Adrenal gland (tissue), 12 donors: ENCODE data around the gene FARS2. TPM values are rescaled to one million over a fixed set of nuclear protein-coding genes. Genes with fewer than 3 reads are reported as not detected.

Source experiments
- DNase-seq, 7 donors: peaks; one replicate each; pipeline ENCODE4 v3.0.0-alpha.2; 2019 to 2020
- H3K27ac ChIP-seq, 5 donors: fragments of 200-600 bp; sonication (generic) in 4 of 5; 1 replicate in 3 of 5; 2 replicates in 2 of 5; pipeline versions ENCODE4 v1.5.1 to v1.8.0; 2016 to 2020; ENCODE audit warnings: mild to moderate bottlenecking in 1 of 5
- H3K27me3 ChIP-seq: fragments of 200-600 bp; 2 replicates; pipeline ENCODE4 v1.8.0; 2021
- H3K36me3 ChIP-seq, 2 donors: fragments of 200-600 bp; replicated peaks in 1 of 2; 1 replicate in 1 of 2; 2 replicates in 1 of 2; pipeline versions ENCODE4 v1.5.1 to v1.8.0; 2018 to 2022
- H3K4me1 ChIP-seq, 2 donors: fragments of 200-600 bp; replicated peaks in 1 of 2; 1 replicate in 1 of 2; 2 replicates in 1 of 2; pipeline versions ENCODE4 v1.5.1 to v1.8.0; 2018 to 2021
- H3K4me3 ChIP-seq, 4 donors: fragments of 200-600 bp; sonication (generic) in 3 of 4; one replicate each; pipeline ENCODE4 v1.5.1; 2016 to 2018
- H3K9me3 ChIP-seq, 3 donors: fragments of 200-600 bp; sonication (generic) in 1 of 3; replicated peaks in 1 of 3; 1 replicate in 2 of 3; 2 replicates in 1 of 3; pipeline versions ENCODE4 v1.5.1 to v1.8.0; 2016 to 2021
- POLR2A ChIP-seq, 2 donors: fragments of 450-650 bp; IDR thresholded peaks; one replicate each; pipeline ENCODE4 v1.6.1; 2017; ENCODE audit warnings: antibody characterized with exemption in 2 of 2, mild to moderate bottlenecking in 2 of 2, moderate library complexity in 1 of 2
- WGBS, 4 donors: extraction: QIAGEN DNeasy Blood & Tissue Kit in 2 of 4; methylation state at CpG; one replicate each; pipeline versions ENCODE4 v1.1.5 to v1.1.7; 2013 to 2017; 5-methylcytosine and 5-hydroxymethylcytosine counted together
- intact Hi-C, 2 donors: fragments of 100-400 bp; cut with DNase I; formaldehyde crosslinking; loops; one replicate each; pipeline versions ENCODE4 v1.14.1 to v1.15.0; 2022 to 2023
- polyA plus RNA-seq, 3 donors: library from polyadenylated mRNA; stranded (reverse); fragments of 200-250 nt in 2 of 3; fragments of 350-450 nt in 1 of 3; fragmentation: Illumina TruSeq in 1 of 3; extraction: RNeasy Lipid Tissue Mini Kit (QIAGEN cat#74804) in 1 of 3; gene quantifications; one replicate each; pipeline ENCODE4 v1.2.3, GENCODE V29; 2013 to 2014
- total RNA-seq, 9 donors: library from RNA; depleted of rRNA in 4 of 9; stranded (reverse); fragments of >200 nt in 4 of 9; fragments of 120-200 nt in 1 of 9; fragmentation: NEBNext Ultra II Directional in 1 of 9; extraction: Animal tissue kit (Norgen Biotek cat#: 25700) in 1 of 9; gene quantifications; one replicate each; pipeline versions ENCODE4 v1.1.0 to v1.2.4, GENCODE V29; 2013 to 2023
- TF ChIP-seq, protein P1 (sequence below), 6 experiments: fragments of 450-650 bp in 4 of 6; fragments of 200-600 bp in 2 of 6; sonication (generic) in 1 of 6; IDR thresholded peaks; 1 replicate in 5 of 6; 2 replicates in 1 of 6; pipeline versions ENCODE4 v1.5.1 to v1.8.0; 2016 to 2021; ENCODE audit warnings: antibody characterized with exemption in 6 of 6, mild to moderate bottlenecking in 2 of 6, moderate library complexity in 1 of 6
- donor health status: healthy with polysubstance abuse.
- donor health status: Bipolar disorder and iron deficiency.
- donor health status: DM: yes; HTN: yes; CAD: no.
- donor health status: DM: no; HTN: no; CAD: no.
- donor health status: DM: no; HTN: no; CAD: no.
- donor health status: DM: yes; HTN: yes; CAD: no.

FARS2 gene
- total and polyA plus RNA-seq, 12 donors: 7.2 to 55.2 (median 19.8) TPM

DNA sequence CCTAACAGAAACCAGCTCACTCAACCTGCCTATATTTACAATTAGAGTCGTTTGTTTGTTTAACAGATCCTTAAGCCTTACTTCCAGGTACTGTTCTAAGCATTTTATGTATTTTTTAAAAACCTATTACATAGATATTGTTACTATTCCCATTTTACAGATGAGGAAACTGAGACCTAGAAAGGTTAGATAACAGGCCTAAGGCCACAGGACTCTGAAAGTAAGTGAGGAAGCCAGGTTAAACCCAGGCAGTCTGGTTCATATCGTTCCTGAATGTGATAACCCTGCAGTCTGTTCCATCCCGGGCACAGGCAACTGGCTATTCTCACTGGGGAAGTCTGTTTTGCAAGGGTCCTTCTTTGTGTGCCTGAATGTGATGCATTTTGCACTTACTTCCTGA lies 322.2 kb downstream of the FARS2 start:
- TF ChIP-seq POLR2A (IDR thresholded peaks at IDR 0.05): no peak
- TF ChIP-seq, protein P1, sequence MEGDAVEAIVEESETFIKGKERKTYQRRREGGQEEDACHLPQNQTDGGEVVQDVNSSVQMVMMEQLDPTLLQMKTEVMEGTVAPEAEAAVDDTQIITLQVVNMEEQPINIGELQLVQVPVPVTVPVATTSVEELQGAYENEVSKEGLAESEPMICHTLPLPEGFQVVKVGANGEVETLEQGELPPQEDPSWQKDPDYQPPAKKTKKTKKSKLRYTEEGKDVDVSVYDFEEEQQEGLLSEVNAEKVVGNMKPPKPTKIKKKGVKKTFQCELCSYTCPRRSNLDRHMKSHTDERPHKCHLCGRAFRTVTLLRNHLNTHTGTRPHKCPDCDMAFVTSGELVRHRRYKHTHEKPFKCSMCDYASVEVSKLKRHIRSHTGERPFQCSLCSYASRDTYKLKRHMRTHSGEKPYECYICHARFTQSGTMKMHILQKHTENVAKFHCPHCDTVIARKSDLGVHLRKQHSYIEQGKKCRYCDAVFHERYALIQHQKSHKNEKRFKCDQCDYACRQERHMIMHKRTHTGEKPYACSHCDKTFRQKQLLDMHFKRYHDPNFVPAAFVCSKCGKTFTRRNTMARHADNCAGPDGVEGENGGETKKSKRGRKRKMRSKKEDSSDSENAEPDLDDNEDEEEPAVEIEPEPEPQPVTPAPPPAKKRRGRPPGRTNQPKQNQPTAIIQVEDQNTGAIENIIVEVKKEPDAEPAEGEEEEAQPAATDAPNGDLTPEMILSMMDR (IDR thresholded peaks at IDR 0.05): no peak
- intact Hi-C loops: no loop called here
- Histone ChIP-seq H3K4me1 (no peaks in the 10 kb centered on the region), H3K4me3 (no peak overlapping the region), H3K9me3 (peaks cover 0 to 15% (median 0%) of the 10 kb centered on the region in 3 donors), H3K36me3 (no peaks in the 10 kb centered on the region), H3K27me3 (no peaks in the 10 kb centered on the region), H3K27ac (no peak overlapping the region)
- WGBS, 4 donors: 49 to 86% (median 62%) methylated on average over 3 of the region's 3 CpGs
- DNase-seq: no peak

DNA sequence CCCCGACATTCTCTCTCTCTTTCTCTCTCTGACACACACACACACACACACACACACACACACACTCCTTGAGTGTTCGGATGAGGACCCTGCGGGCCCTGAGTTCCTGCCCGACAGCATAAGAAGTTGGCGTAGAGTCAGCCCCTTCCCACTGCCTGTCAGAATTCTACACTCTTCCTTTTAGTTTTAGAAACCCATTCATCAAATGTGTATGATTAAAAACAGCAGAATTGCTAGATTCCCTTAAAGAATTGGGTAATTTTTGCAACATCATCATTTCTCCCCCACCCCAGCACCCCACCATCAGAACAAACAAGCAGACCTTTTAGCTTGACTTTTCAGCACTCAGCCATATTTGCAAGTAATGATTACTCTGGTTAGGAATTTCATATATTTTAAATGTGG lies 322.8 kb downstream of the FARS2 start:
- no peaks in the 10 kb centered on the region for H3K36me3 ChIP-seq
- no peak overlapping the region for H3K27ac ChIP-seq
- intact Hi-C loops: no loop called here
- 54 to 85% (median 65%) methylated on average over 5 of the region's 5 CpGs for WGBS, 4 donors
- H3K4me1 ChIP-seq: no peaks in the 10 kb centered on the region
- no peak for TF ChIP-seq POLR2A (IDR thresholded peaks at IDR 0.05)
- TF ChIP-seq, protein P1 (IDR thresholded peaks at IDR 0.05): no peak
- no peak overlapping the region for H3K4me3 ChIP-seq
- peaks cover 0 to 15% (median 0%) of the 10 kb centered on the region in 3 donors for H3K9me3 ChIP-seq
- DNase-seq: no peak
- H3K27me3 ChIP-seq: no peaks in the 10 kb centered on the region

DNA sequence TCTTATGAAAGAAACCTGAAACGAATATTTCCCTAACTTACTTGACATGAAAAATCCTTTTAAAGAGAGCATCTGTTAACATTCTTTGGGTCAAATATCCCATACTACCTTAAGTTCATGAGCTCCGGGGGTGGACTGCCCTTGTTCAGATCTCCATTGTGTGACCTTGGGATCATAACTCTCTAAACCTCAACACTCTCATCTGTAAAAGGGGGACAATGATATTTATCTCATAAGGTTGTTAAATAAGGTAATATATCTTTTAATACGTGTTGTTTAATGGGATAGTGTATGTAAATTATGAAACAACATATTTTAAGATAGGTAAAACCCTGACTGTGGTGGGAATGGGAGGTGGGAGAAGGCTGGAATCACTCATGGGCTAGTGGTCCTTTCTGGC lies 326.3 kb downstream of the FARS2 start:
- Histone ChIP-seq H3K27me3 (no peaks in the 10 kb centered on the region), H3K4me3 (no peak overlapping the region), H3K27ac (no peak overlapping the region), H3K36me3 (no peaks in the 10 kb centered on the region), H3K9me3 (peaks cover 0 to 15% (median 0%) of the 10 kb centered on the region in 3 donors), H3K4me1 (no peaks in the 10 kb centered on the region)
- intact Hi-C loops: no loop called here
- no peak for DNase-seq
- WGBS, 4 donors: 91 to 93% (median 92%) methylated on average over 3 of the region's 3 CpGs
- no peak for TF ChIP-seq POLR2A (IDR thresholded peaks at IDR 0.05)
- TF ChIP-seq, protein P1 (IDR thresholded peaks at IDR 0.05): no peak

DNA sequence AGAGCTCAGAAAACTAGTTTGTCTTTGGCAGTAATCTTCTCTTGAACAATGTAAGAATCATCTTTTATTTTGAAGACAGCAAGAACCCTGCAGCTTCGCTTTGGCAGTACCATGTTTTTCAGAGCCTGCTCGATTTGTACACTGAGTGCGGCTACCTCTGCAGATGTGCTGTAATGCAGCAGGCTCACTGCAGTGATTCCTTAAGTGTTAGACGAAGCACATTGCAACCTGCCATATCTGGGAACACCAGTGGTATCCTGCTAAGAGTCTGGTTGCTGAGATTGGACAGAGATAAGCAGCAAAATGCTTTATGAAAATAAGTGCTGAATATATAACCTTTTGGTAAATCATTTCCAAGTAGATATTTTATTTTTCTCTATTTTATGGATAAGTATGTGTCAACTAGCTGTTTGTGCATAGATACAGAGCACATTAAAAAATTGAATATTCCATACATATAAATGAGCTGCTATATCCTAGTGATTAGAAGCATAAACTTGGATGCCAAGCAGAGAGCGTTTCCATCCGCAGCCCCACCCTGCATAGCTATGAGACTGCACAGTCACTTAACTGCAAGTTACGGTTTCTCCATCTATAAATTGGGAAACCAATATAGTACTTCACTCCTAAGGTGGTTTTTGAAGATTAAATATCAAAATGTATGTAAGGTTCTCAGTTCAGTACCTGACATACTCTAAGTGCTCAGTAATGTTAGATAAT lies 328.3 kb downstream of the FARS2 start:
- H3K4me1 ChIP-seq: no peaks in the 10 kb centered on the region
- H3K27me3 ChIP-seq: no peaks in the 10 kb centered on the region
- H3K4me3 ChIP-seq: no peak overlapping the region
- no peaks in the 10 kb centered on the region for H3K36me3 ChIP-seq
- no peak overlapping the region for H3K27ac ChIP-seq
- H3K9me3 ChIP-seq: peaks cover 0 to 15% (median 0%) of the 10 kb centered on the region in 3 donors
- intact Hi-C loops: no loop called here
- WGBS, 4 donors: 91 to 97% (median 95%) methylated on average over 7 of the region's 7 CpGs
- no peak for DNase-seq
- no peak for TF ChIP-seq POLR2A (IDR thresholded peaks at IDR 0.05)
- TF ChIP-seq, protein P1 (IDR thresholded peaks at IDR 0.05): no peak
